GM12873 (cell line): Measurements from ENCODE around the gene OSER1.
A peak's percentile ranks its signal among the peaks of the same experiment; 100 is the strongest.

ENCODE experiments used
- TF ChIP-seq, protein P1 (sequence below): IDR thresholded peaks from 2 replicates; pipeline ENCODE4 v1.5.1; 2012; ENCODE audit warnings: low read depth, mild to moderate bottlenecking, moderate library complexity, low read length, control low read depth; ENCODE audit not compliant: insufficient read depth; ENCODE audit errors: missing control alignments

The OSER1 gene

DNA sequence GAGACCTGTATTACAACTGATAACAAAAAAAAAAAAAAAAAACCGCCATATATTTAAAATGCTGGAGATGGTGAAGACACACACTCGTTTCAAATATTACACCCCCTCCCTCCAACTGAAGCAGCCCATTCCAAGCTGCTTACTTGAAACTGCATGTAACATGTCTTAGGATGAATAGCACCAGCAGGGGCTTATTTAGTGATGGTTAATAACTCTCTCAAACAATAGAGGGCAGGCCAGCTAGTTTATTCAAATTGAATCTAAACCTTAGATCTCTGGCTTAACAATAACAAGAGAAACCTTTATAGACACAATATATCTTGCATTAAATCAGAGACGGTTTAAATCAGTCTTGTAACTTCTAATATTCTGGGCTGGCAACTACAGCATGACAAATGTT is 14.3 kb downstream of the OSER1 start:
- TF ChIP-seq, protein P1, sequence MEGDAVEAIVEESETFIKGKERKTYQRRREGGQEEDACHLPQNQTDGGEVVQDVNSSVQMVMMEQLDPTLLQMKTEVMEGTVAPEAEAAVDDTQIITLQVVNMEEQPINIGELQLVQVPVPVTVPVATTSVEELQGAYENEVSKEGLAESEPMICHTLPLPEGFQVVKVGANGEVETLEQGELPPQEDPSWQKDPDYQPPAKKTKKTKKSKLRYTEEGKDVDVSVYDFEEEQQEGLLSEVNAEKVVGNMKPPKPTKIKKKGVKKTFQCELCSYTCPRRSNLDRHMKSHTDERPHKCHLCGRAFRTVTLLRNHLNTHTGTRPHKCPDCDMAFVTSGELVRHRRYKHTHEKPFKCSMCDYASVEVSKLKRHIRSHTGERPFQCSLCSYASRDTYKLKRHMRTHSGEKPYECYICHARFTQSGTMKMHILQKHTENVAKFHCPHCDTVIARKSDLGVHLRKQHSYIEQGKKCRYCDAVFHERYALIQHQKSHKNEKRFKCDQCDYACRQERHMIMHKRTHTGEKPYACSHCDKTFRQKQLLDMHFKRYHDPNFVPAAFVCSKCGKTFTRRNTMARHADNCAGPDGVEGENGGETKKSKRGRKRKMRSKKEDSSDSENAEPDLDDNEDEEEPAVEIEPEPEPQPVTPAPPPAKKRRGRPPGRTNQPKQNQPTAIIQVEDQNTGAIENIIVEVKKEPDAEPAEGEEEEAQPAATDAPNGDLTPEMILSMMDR = no peak

DNA sequence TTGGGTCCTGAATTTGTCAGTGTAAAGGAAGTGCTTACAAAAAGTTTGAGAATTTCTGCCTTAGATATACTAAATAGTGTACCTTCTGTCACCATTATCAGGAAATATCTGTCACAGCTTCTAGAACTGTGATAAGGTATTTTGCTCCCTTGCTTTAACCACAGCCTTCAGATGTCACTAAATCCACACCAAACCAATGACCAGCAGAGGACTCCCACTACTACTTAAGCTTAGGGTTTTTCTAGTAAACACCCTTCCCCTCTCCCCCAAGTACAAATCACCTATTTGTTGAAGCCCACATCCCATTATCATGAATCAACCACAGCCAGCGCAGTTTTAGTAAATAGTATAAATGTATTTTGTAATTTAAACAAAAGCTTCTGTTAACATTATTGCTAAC is 15.0 kb downstream of the OSER1 start:
- TF ChIP-seq, protein P1 = no peak

DNA sequence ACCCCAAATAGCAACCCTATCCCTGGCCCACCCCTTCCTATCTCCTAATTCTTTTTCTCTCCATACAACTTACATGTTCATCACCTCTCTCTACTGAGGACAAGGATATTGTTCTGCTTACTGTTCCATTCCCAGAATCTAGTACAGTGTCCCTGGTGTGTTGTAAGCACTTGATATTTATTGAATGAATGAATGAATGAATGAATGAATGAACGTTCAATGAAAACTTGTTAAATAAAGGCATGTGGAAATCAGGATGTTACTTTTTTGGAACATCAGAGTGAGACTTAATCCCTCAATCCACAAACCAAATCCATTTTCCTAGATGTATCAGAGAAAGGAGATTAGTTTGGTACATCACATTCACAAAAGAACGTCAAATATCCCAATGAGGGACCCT is 16.8 kb downstream of the OSER1 start:
- TF ChIP-seq, protein P1 = no peak

DNA sequence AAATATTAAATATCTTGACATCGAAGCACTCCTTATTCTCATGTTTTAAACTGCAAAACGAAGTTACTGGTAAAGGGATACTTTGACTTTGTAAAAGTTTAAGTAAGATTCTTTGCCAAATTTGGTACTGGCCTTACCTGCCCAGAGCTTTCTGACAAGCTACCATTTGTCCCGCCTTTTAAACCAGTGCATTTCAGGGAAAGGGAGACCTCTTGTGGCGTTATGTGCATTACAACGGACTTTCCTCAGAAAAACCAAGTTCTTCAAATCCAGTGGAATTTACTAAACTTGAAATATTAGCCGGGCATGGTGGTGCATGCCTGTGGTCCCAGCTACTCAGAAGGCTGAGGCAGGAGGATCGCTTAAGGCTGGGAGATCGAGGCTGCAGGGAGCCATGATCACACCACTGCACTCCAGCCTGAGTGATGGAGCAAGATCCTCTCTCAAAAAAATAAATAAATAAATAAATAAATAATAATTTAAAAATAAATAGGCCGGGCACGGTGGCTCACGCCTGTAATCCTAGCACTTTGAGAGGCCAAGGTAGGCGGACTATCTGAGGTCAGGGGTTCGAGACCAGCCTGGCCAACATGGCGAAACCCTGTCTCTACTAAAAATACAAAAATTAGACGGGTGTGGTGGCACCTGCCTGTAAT is 20.2 kb downstream of the OSER1 start:
- TF ChIP-seq, protein P1 = peak; percentile 80

DNA sequence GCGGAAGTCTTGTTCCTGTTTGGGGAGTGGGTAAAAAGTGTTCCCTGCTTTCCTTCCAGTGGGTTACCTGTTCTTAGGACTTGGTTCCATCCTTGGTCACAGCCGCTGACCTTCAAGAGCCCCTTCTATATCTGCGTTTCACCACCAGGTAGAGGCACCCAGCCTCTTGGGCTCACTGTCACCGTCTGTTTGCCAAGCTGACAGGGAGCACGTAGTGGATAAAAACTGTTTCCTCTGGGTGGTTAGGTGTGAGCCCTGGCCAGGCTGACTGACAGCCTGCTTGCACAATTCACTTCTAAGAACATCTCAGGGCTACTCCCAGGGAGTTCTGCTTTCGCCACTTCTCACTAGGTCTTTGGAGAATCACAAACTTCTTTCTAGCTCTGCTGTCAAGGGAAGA is 21.8 kb downstream of the OSER1 start:
- TF ChIP-seq, protein P1 = no peak

DNA sequence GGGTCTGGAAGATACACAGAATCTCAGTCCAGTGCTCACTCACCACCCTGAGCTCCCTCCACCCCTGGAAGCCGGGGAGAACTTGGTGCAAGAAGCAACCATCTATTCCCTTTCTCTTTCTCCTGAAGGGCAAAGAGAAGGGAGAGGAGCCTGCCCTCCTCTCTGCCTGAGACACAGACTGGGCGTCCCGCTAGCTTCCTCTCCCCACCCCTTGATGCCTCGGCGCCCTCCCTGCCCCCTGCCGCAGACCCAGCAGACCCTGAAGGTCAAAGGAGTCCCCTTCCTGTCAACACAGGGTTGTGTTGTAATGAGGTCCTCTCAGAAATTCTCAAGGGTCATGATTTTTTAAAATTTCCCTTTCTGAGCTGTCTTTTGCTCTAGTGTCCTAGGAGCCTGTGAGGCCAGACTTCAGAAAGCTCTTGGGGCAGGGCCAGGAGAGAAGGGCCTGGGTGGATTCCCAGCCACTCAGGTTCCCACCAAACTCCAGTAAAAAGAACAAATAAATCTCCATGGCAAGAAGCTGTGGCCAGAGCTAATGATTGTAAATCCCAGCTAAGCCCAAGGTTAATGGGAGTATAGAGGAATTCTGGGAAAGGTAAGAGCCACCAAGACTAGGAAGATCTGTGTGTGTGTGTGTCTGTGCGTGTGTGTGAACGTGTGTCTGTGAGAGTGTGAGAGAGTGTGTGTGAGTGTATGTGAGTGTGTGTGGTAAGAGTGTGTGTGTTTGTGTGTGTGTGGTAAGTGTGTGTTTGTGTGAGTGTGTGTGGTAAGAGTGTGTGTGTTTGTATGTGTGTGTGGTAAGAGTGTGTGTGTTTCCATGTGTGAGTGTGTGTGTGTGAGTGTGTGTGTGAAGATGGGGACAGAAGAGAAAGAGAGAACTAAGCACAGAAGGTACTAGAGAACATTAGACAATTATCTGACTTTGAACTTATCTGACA is 22.5 kb downstream of the OSER1 start:
- TF ChIP-seq, protein P1 = no peak

DNA sequence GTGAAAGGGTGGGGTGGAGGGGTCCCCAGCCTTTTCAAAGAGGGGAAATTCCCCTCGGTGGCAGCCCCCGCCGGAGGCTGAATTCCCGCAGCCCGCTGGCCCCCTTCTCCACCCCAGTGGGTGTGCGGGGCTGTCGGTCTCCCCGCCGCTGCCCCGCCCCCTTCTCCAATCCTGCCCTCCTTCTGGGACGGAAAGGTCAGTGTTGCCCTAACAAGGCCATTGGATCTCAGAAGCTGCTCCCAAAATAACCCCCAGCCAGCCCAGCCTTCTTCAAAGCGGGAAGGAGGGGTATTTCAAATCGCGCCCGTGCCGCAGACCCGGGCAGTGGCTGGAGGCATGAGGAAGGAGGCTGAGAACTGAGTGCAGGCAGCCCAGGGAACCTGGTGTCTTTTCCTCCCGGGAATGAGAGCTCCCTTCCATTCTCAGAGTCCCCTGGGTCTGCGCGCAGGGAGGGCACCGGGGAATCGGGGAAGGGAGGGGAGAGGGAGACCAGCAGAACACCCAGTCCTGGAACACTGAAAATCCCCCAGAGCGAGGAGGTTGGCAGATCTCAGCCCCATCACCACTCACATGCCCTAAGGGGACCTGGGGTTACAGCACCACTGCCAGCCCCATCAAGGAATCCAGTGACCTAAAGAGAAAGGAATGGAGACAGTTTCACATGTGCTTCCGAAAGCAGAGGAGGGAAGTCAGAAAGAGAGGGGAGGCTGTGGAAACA is 23.4 kb downstream of the OSER1 start, which contains the start of gene JPH2:
TSS of gene JPH2 (minus strand) at position 135 of the 718 bp plus-strand sequence. CDS start 483 bp downstream, outside the sequence.
- TF ChIP-seq, protein P1 = no peak
